Adrenal gland (tissue), 12 donors: ENCODE data around the gene CCDC138. TPM values are rescaled to one million over a fixed set of nuclear protein-coding genes. Genes with fewer than 3 reads are reported as not detected.

Experiments used
- DNase-seq, 7 donors: peaks; one replicate each; pipeline ENCODE4 v3.0.0-alpha.2; 2019 to 2020
- H3K27ac ChIP-seq, 5 donors: fragments of 200-600 bp; sonication (generic) in 4 of 5; 1 replicate in 3 of 5; 2 replicates in 2 of 5; pipeline versions ENCODE4 v1.5.1 to v1.8.0; 2016 to 2020; ENCODE audit warnings: mild to moderate bottlenecking in 1 of 5
- H3K27me3 ChIP-seq: fragments of 200-600 bp; 2 replicates; pipeline ENCODE4 v1.8.0; 2021
- H3K36me3 ChIP-seq, 2 donors: fragments of 200-600 bp; replicated peaks in 1 of 2; 1 replicate in 1 of 2; 2 replicates in 1 of 2; pipeline versions ENCODE4 v1.5.1 to v1.8.0; 2018 to 2022
- H3K4me1 ChIP-seq, 2 donors: fragments of 200-600 bp; replicated peaks in 1 of 2; 1 replicate in 1 of 2; 2 replicates in 1 of 2; pipeline versions ENCODE4 v1.5.1 to v1.8.0; 2018 to 2021
- H3K4me3 ChIP-seq, 4 donors: fragments of 200-600 bp; sonication (generic) in 3 of 4; one replicate each; pipeline ENCODE4 v1.5.1; 2016 to 2018
- H3K9me3 ChIP-seq, 3 donors: fragments of 200-600 bp; sonication (generic) in 1 of 3; replicated peaks in 1 of 3; 1 replicate in 2 of 3; 2 replicates in 1 of 3; pipeline versions ENCODE4 v1.5.1 to v1.8.0; 2016 to 2021
- POLR2A ChIP-seq, 2 donors: fragments of 450-650 bp; IDR thresholded peaks; one replicate each; pipeline ENCODE4 v1.6.1; 2017; ENCODE audit warnings: antibody characterized with exemption in 2 of 2, mild to moderate bottlenecking in 2 of 2, moderate library complexity in 1 of 2
- WGBS, 4 donors: extraction: QIAGEN DNeasy Blood & Tissue Kit in 2 of 4; methylation state at CpG; one replicate each; pipeline versions ENCODE4 v1.1.5 to v1.1.7; 2013 to 2017; 5-methylcytosine and 5-hydroxymethylcytosine counted together
- intact Hi-C, 2 donors: fragments of 100-400 bp; cut with DNase I; formaldehyde crosslinking; loops; one replicate each; pipeline versions ENCODE4 v1.14.1 to v1.15.0; 2022 to 2023
- polyA plus RNA-seq, 3 donors: library from polyadenylated mRNA; stranded (reverse); fragments of 200-250 nt in 2 of 3; fragments of 350-450 nt in 1 of 3; fragmentation: Illumina TruSeq in 1 of 3; extraction: RNeasy Lipid Tissue Mini Kit (QIAGEN cat#74804) in 1 of 3; gene quantifications; one replicate each; pipeline ENCODE4 v1.2.3, GENCODE V29; 2013 to 2014
- total RNA-seq, 9 donors: library from RNA; depleted of rRNA in 4 of 9; stranded (reverse); fragments of >200 nt in 4 of 9; fragments of 120-200 nt in 1 of 9; fragmentation: NEBNext Ultra II Directional in 1 of 9; extraction: Animal tissue kit (Norgen Biotek cat#: 25700) in 1 of 9; gene quantifications; one replicate each; pipeline versions ENCODE4 v1.1.0 to v1.2.4, GENCODE V29; 2013 to 2023
- TF ChIP-seq, protein P1 (sequence below), 6 experiments: fragments of 450-650 bp in 4 of 6; fragments of 200-600 bp in 2 of 6; sonication (generic) in 1 of 6; IDR thresholded peaks; 1 replicate in 5 of 6; 2 replicates in 1 of 6; pipeline versions ENCODE4 v1.5.1 to v1.8.0; 2016 to 2021; ENCODE audit warnings: antibody characterized with exemption in 6 of 6, mild to moderate bottlenecking in 2 of 6, moderate library complexity in 1 of 6
- donor health status: healthy with polysubstance abuse.
- donor health status: Bipolar disorder and iron deficiency.
- donor health status: DM: yes; HTN: yes; CAD: no.
- donor health status: DM: no; HTN: no; CAD: no.
- donor health status: DM: no; HTN: no; CAD: no.
- donor health status: DM: yes; HTN: yes; CAD: no.

Gene CCDC138
- total and polyA plus RNA-seq, 12 donors, result 1.0 to 8.0 (median 2.1) TPM

DNA sequence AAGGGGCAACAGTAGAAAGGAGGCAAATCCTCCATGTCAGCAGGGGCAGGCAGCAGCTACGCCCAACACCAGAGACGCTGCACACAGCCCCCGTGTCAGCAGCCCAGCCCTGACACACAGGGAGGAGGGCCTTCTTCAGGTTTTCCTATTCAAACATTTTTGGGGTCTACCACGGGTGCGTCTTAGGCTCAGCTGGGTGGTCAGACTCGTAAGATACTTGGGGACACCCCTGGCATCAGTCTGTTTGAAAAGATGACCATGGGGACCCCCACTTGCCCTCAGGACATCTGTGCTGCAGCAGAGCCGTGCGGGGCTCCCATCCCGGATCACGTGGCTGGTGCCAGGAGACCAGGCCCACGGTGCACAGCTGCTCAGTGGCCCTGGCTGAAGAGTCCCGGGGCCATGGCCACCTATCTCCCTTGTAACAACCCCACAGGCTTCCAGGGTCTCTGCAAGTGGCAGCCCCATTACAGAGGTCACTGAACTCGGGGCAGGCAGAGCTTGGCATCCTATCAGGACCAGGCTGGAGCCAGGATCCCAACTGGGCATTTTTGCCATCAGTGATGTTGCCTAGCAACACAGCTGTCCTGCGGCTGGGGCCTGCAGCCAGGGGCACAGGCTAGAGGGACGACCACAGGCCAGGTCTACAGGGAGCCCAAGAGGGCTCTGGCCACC is 120.0 kb downstream of the CCDC138 start:
- intact Hi-C loops, result no loop called here
- whole genome bisulfite sequencing, 4 donors, result 74 to 80% (median 79%) methylated on average over 8 to 15 of the region's 15 CpGs
- Histone ChIP-seq H3K4me1 (no peaks in the 10 kb centered on the region), H3K36me3 (no peaks in the 10 kb centered on the region), H3K27ac (no peak overlapping the region), H3K27me3 (no peaks in the 10 kb centered on the region), H3K9me3 (no peaks in the 10 kb centered on the region), H3K4me3 (no peak overlapping the region)
- no peak for DNase-seq
- TF ChIP-seq, protein P1, sequence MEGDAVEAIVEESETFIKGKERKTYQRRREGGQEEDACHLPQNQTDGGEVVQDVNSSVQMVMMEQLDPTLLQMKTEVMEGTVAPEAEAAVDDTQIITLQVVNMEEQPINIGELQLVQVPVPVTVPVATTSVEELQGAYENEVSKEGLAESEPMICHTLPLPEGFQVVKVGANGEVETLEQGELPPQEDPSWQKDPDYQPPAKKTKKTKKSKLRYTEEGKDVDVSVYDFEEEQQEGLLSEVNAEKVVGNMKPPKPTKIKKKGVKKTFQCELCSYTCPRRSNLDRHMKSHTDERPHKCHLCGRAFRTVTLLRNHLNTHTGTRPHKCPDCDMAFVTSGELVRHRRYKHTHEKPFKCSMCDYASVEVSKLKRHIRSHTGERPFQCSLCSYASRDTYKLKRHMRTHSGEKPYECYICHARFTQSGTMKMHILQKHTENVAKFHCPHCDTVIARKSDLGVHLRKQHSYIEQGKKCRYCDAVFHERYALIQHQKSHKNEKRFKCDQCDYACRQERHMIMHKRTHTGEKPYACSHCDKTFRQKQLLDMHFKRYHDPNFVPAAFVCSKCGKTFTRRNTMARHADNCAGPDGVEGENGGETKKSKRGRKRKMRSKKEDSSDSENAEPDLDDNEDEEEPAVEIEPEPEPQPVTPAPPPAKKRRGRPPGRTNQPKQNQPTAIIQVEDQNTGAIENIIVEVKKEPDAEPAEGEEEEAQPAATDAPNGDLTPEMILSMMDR (IDR thresholded peaks at IDR 0.05), result no peak
- TF ChIP-seq POLR2A (IDR thresholded peaks at IDR 0.05), result no peak

DNA sequence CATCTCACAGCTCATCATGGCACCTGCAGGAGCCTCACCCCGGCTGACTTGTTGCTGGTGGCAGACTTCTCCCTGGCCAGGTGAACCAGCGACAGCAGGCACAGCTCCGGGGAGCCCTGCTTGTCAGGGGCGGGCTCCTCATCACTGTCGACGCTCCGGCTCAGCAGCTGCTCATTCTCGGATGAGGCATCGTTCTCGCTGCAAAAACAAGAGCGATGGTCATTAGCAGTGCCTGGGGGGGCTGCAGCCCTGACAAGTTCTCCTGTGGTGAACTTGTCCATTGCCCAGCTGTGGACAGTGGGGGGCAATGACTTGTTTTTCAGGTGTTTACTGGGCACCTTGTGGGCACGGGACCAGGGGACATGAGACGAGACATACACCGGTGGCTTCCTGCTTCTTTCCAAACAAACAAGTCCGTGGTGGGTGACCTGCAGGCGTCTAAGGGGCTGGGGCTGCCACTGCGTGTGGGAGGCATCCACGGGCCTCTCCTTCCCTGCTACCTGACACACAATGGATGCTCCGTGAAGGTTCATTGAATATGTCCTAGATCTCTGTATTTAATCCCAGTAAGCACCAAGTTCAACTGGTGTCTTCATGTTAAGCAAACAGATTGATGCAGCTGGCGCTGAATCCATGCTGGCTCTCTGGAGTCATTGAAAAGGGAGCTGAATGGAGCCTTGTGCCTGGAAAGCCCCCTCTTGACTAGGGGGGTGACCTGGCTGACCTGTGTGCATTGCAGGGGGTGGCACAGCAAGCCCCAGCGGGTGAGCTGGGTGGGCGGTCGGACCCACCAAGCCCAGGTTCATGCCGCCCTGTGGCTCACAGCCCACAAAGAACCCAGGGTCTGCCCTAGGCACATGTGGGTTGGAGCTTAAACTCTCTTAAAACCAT is 121.5 kb downstream of the CCDC138 start:
- 78 to 84% (median 81%) methylated on average over 12 to 24 of the region's 24 CpGs for WGBS, 4 donors
- Histone ChIP-seq H3K9me3 (no peaks in the 10 kb centered on the region), H3K27me3 (no peaks in the 10 kb centered on the region), H3K4me1 (no peaks in the 10 kb centered on the region), H3K27ac (no peak overlapping the region), H3K4me3 (no peak overlapping the region), H3K36me3 (no peaks in the 10 kb centered on the region)
- intact Hi-C loops, result no loop called here
- TF ChIP-seq, protein P1 (IDR thresholded peaks at IDR 0.05), result no peak
- no peak for TF ChIP-seq POLR2A (IDR thresholded peaks at IDR 0.05)
- DNase-seq, result peak in 1 of 7 donors; percentile 31

GRCh38 chr2:108908713-108909070 is 122.1 kb downstream of the CCDC138 start:
- intact Hi-C loops, result no loop called here
- Histone ChIP-seq H3K27ac (no peak overlapping the region), H3K27me3 (no peaks in the 10 kb centered on the region), H3K36me3 (no peaks in the 10 kb centered on the region), H3K4me1 (no peaks in the 10 kb centered on the region), H3K4me3 (no peak overlapping the region), H3K9me3 (no peaks in the 10 kb centered on the region)
- TF ChIP-seq POLR2A (IDR thresholded peaks at IDR 0.05), result no peak
- TF ChIP-seq, protein P1 (IDR thresholded peaks at IDR 0.05), result no peak
- 63 to 86% (median 78%) methylated on average over 1 of the region's 1 CpG for WGBS, 4 donors
- DNase-seq, result peak in 1 of 7 donors; percentile 4

- peak in 1 of 7 donors; percentile 11 for DNase-seq
- H3K36me3 ChIP-seq, result no peaks in the 10 kb centered on the region
- intact Hi-C loops, result no loop called here
- 78 to 91% (median 84%) methylated on average over 4 to 9 of the region's 9 CpGs for WGBS, 4 donors
- no peaks in the 10 kb centered on the region for H3K4me1 ChIP-seq
- no peaks in the 10 kb centered on the region for H3K27me3 ChIP-seq
- no peak overlapping the region for H3K4me3 ChIP-seq
- H3K9me3 ChIP-seq, result no peaks in the 10 kb centered on the region
- no peak overlapping the region for H3K27ac ChIP-seq
- TF ChIP-seq POLR2A (IDR thresholded peaks at IDR 0.05), result no peak
- TF ChIP-seq, protein P1 (IDR thresholded peaks at IDR 0.05), result no peak
Observed at GRCh38 chr2:108909275-108909823, 122.8 kb downstream of the CCDC138 start.
